GM21381 (cell line): Measurements from ENCODE around the gene MACC1.

Experiments
- ATAC-seq: cut with Tn5 transposase; IDR thresholded peaks from one replicate; pipeline ENCODE4 v1.9.1; 2021; ENCODE audit warnings: mild to moderate bottlenecking, moderate library complexity; ENCODE audit not compliant: unreplicated experiment

The MACC1 gene

DNA sequence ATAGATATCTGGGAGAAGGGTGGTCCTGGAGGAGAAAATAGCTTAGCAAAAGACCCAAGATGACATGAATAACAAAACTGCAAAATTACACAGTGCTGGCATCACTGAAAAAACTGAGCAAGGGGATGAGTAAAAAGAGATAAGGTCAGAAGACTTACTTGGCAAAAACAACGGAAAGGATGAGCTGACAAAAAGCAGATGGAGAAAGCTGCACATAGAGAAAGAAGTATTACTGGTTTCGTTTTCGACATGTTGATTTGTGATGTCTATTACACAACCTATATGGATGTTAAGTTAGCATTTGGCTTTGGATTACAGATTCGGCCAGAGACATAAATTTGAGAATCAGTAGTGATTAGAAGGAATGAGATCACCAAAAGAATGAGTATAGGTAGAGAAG lies 132.1 kb downstream of the MACC1 start:
- ATAC-seq, result no peak
